HG02759 (cell line): ENCODE measurements around the gene AGL.
"Not testable (repeated sequence)": the region's sequence is repeated elsewhere in the genome, so short reads cannot be mapped to it uniquely, and the experiment has no call there.

Experiments used
- ATAC-seq: cut with Tn5 transposase; IDR thresholded peaks from one replicate; pipeline ENCODE4 v1.9.1; 2021; ENCODE audit warnings: mild to moderate bottlenecking, moderate library complexity; ENCODE audit not compliant: unreplicated experiment

AGL gene

GRCh38 chr1:99850459-99851291 lies 514 bp downstream of the AGL start:
- peak; percentile 4 for ATAC-seq

GRCh38 chr1:99851850-99852454 lies 1.8 kb downstream of the AGL start:
- ATAC-seq: no peak

GRCh38 chr1:99852648-99853047 lies 2.5 kb downstream of the AGL start:
- no peak for ATAC-seq

GRCh38 chr1:99855914-99856450 lies 5.8 kb downstream of the AGL start:
- no peak for ATAC-seq

- not testable (repeated sequence) for ATAC-seq
Observed at GRCh38 chr1:99857041-99857440, 6.9 kb downstream of the AGL start.

- ATAC-seq: no peak
Observed at GRCh38 chr1:99858286-99858685, 8.1 kb downstream of the AGL start.

- no peak for ATAC-seq
Observed at GRCh38 chr1:99858881-99859280, 8.7 kb downstream of the AGL start.

GRCh38 chr1:99860703-99861102 lies 10.5 kb downstream of the AGL start:
- ATAC-seq: no peak

- ATAC-seq: no peak
Observed at GRCh38 chr1:99867682-99868081, 17.5 kb downstream of the AGL start.

- no peak for ATAC-seq
Observed at GRCh38 chr1:99869304-99869703, 19.1 kb downstream of the AGL start.

- ATAC-seq: no peak
Observed at GRCh38 chr1:99869723-99870122, 19.6 kb downstream of the AGL start.

GRCh38 chr1:99872063-99872462 lies 21.9 kb downstream of the AGL start:
- no peak for ATAC-seq

- ATAC-seq: no peak
Observed at GRCh38 chr1:99877568-99877967, 27.4 kb downstream of the AGL start.

- no peak for ATAC-seq
Observed at GRCh38 chr1:99886179-99886578, 36.0 kb downstream of the AGL start.

GRCh38 chr1:99886841-99887240 lies 36.7 kb downstream of the AGL start:
- no peak for ATAC-seq

- no peak for ATAC-seq
Observed at GRCh38 chr1:99887890-99888289, 37.7 kb downstream of the AGL start.

GRCh38 chr1:99891997-99892396 lies 41.8 kb downstream of the AGL start:
- ATAC-seq: no peak

- ATAC-seq: not testable (repeated sequence)
Observed at GRCh38 chr1:99903278-99903677, 53.1 kb downstream of the AGL start.

- ATAC-seq: no peak
Observed at GRCh38 chr1:99906535-99906934, 56.4 kb downstream of the AGL start.

- ATAC-seq: no peak
Observed at GRCh38 chr1:99917214-99917613, 67.1 kb downstream of the AGL start.

- ATAC-seq: no peak
Observed at GRCh38 chr1:99919220-99919619, 69.1 kb downstream of the AGL start.

- no peak for ATAC-seq
Observed at GRCh38 chr1:99934801-99935200, 84.6 kb downstream of the AGL start.
